Activated T-cell treated with anti-CD3 and anti-CD28 coated beads, Interleukin-2, amount 50 U/mL, for 24 hours (primary cell): Measurements from ENCODE around the gene PTGES.

Experiments
- DNase-seq: peaks from one replicate; pipeline ENCODE4 v3.0.0-alpha.2; 2020
- H3K27ac Mint-ChIP-seq: 2 replicates; pipeline ENCODE4 v1.8.0; 2020; ENCODE audit warnings: mild to moderate bottlenecking, mixed read lengths
- H3K27me3 Mint-ChIP-seq: 2 replicates; pipeline ENCODE4 v1.8.0; 2020; ENCODE audit warnings: mixed read lengths
- H3K36me3 Mint-ChIP-seq: 2 replicates; pipeline ENCODE4 v1.8.0; 2020; ENCODE audit warnings: low read depth, mixed read lengths
- H3K4me1 Mint-ChIP-seq: 2 replicates; pipeline ENCODE4 v1.8.0; 2020; ENCODE audit warnings: low read depth, mixed read lengths
- H3K4me3 Mint-ChIP-seq: 2 replicates; pipeline ENCODE4 v1.8.0; 2020; ENCODE audit warnings: mild to moderate bottlenecking, moderate library complexity, mixed read lengths
- H3K9me3 Mint-ChIP-seq: 2 replicates; pipeline ENCODE4 v1.8.0; 2020; ENCODE audit warnings: mixed read lengths

The PTGES gene

DNA sequence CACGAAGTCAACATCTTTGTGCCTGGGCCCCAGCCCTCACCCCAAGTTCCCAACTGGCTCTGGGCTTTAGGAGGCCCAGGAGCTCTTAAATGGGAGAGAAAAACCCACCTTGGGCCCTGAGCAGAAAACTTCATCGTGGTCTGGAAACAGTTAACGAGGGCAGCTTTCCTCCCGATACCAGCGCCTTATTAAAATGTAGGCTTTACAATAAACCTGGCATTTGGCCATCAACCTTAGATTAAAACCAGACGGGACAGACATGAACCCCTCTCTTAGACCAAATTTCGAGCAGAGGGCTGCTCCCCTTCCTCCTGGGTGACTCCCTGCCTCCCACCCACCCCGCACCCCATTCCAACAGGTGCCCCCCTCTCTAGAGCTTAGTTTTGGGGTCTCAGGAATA lies 48.0 kb downstream of the PTGES start:
- Mint-ChIP-seq H3K27ac (no peak overlapping the region), H3K4me3 (no peak overlapping the region), H3K9me3 (no peaks in the 10 kb centered on the region), H3K4me1 (no peaks in the 10 kb centered on the region), H3K27me3 (peaks cover 1% of the 10 kb centered on the region), H3K36me3 (no peaks in the 10 kb centered on the region)
- no peak for DNase-seq

DNA sequence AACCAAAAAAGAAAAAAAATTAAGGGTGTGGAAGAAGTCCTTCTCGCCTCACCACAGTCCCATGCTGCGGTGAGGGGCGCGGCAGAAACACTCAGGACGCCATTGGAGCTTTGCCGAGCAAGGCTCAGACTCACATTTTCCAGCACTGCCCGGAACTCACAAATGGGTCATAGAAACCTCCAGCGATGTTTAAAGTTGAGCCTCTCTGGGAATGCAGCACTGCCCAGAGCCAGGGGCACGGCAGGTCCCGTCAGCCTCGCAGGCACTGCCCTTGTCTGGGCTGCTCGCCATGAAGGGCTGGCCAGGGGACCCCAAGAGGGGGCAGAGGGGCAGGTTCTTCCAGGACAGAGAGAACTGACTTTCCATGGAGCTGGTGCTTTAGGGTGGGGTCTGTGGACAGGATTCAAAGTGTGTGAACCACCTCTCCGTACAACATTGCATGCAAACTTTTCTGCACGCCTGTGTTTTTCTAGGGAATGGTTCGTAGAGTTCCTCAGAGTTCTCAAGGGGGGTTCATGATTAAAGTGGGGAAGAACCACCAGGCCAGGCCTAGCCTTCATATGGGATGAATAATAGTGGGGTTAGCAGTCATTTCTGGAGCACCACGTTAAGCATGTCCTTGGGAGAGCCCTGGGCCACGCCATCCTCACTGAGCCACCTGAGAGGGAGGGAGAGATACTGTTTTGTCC lies 49.0 kb downstream of the PTGES start:
- H3K27me3 Mint-ChIP-seq, result peaks cover 11% of the 10 kb centered on the region
- no peaks in the 10 kb centered on the region for H3K9me3 Mint-ChIP-seq
- H3K36me3 Mint-ChIP-seq, result no peaks in the 10 kb centered on the region
- H3K4me3 Mint-ChIP-seq, result no peak overlapping the region
- H3K4me1 Mint-ChIP-seq, result no peaks in the 10 kb centered on the region
- no peak for DNase-seq
- H3K27ac Mint-ChIP-seq, result no peak overlapping the region

DNA sequence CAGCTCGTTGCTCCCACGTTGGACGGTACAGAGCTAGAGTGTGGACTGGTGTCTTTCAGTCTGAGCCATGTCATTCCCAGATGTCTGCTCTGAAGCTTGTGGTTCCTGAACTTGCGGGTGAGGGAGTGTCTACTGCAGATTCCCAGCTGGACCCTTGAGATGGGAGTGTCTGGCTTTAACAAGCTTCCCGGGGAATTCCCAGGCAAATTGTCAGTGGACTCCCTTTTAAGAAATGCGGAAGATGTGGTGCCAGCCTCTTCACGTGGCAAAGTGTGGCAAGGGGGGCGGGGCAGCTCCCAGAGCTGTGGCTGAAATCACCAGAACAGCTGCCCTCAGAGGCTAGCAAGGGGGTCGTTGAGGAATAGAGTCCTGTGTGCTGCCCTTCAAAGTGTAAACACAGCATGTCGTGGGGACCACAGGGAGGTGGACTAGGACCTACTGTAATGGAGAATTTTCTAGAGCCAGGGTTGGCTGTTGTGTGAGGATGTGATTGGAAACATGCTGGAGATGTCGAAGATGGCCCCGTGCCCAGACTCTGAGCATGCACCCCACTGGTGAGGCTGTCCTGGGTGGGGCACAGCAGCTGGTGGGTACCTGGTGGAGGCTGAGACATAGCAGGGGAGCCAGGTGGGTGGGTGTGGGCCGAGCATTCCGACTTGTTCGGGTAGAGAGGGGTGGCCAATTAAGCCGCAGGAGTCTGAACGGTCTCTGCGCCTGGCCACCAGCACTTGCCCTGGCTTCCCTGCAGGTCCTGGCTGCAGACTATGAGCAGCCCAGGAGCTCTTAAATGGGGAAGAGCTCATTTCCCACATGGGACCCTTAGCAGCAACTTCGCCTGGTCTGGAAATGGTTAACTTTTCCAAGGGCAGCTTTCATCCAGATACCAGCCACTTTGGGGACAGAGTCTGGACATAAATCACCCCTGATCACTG lies 50.0 kb downstream of the PTGES start:
- Mint-ChIP-seq H3K27me3 (peaks cover 17% of the 10 kb centered on the region), H3K36me3 (no peaks in the 10 kb centered on the region), H3K9me3 (no peaks in the 10 kb centered on the region)

DNA sequence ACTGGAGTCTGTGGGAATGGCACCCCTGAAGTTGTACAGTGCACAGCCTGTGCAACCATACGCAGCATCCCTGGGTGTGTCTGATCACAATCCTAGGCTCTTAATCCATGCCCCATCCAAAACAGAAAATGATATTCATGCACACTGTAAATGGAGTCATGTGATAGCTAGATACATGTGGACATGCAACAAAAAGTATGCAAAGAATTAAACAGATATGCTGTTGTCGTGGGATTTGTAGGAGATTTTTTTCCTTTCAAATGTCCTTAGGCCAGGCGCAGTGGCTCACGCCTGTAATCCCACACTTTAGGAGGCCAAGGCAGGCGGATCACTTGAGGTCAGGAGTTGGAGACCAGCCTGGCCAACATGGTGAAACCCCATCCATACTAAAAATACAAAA lies 51.3 kb downstream of the PTGES start:
- no peak for DNase-seq
- Mint-ChIP-seq H3K27me3 (peaks cover 22% of the 10 kb centered on the region), H3K4me1 (peaks cover 9% of the 10 kb centered on the region), H3K4me3 (no peak overlapping the region), H3K27ac (no peak overlapping the region), H3K9me3 (no peaks in the 10 kb centered on the region), H3K36me3 (no peaks in the 10 kb centered on the region)

More for the DNA sequence above, 50.0 kb downstream of the PTGES start:
- no peak overlapping the region for H3K27ac Mint-ChIP-seq
- DNase-seq, result no peak
- peaks cover 3% of the 10 kb centered on the region for H3K4me1 Mint-ChIP-seq
- no peak overlapping the region for H3K4me3 Mint-ChIP-seq

DNA sequence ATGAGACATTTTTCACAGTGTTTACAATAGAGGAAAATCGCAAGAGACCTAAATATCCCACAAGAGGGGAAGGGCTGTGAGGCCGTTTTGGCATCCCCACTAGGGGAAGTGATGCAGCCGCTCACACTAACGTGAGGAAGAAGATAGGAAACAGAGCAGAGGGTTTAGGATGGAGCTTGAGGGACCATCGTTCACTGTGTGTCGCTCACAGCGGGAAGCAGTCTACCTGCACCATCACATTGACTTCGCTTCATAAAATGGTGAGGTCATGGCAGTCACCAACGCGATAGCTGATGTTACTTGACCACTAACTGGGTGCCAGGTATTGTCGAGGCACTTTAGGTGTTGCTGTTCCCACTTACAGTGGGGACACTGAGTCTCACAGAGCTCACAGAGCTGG lies 51.8 kb downstream of the PTGES start:
- DNase-seq, result no peak
- Mint-ChIP-seq H3K9me3 (no peaks in the 10 kb centered on the region), H3K27ac (no peak overlapping the region), H3K36me3 (no peaks in the 10 kb centered on the region), H3K27me3 (peaks cover 26% of the 10 kb centered on the region), H3K4me1 (peaks cover 9% of the 10 kb centered on the region), H3K4me3 (no peak overlapping the region)

DNA sequence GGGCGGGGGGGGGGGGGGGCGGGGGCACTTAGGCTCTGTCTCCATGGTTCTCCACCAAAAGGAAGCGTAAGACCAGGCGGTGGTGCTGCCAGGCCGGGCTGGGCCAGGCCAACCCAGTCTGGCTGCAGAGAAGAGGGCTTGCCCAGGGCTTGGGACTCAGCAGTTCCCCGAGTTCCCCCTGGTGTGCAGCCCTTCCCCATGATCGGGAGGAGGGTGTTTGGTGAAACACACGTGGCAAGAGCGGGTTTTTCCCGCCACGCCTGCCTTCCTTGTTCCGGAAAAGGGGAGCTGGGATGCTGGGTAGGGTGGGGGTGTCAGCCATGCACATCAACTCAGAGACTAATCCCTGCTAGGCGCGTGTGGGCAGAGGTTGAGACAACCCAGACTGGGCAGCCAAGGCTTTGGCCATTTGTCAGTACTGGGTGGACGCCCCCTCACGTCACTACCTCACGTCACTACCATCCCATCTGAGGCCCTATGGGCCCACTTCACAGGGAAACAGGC lies 54.5 kb downstream of the PTGES start:
- peak overlapping the region; percentile 58 for H3K4me3 Mint-ChIP-seq
- DNase-seq, result peak; percentile 45
- no peaks in the 10 kb centered on the region for H3K36me3 Mint-ChIP-seq
- H3K27me3 Mint-ChIP-seq, result peaks cover 45% of the 10 kb centered on the region
- H3K9me3 Mint-ChIP-seq, result no peaks in the 10 kb centered on the region
- H3K4me1 Mint-ChIP-seq, result peaks cover 9% of the 10 kb centered on the region
- no peak overlapping the region for H3K27ac Mint-ChIP-seq

DNA sequence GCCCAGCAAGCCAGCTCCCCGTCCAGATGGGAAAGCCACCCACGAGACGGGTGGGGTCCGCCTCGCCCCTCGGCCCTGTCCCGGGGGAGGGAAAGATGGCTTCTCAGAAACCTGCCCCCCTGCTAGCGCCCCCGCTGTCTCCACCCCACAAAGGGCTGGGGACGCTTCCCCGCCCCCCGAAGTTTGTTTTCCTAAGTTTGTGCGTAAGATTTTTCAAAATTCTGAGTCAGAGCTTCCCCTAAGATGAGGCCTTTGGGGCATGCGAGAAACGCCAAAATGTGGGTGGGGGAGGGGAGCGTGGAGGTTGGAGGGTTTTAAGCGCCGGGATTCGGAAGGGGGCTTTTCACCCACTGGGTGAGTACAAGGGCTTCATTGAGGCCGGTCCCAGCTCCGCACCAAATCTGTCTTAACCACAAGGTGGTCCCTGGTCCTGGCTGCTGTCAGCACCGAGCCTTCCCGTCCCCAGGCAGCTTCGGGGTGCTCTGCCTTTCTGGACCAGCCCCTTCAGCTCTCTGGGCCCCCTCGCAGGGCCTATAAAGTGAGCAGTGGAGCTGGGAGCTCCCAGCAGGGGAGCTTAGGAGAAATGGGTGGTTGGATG lies 55.1 kb downstream of the PTGES start:
- Mint-ChIP-seq H3K4me3 (peak overlapping the region; percentile 58), H3K4me1 (peaks cover 9% of the 10 kb centered on the region), H3K27ac (peak overlapping the region; percentile 80), H3K9me3 (no peaks in the 10 kb centered on the region), H3K36me3 (no peaks in the 10 kb centered on the region), H3K27me3 (peaks cover 45% of the 10 kb centered on the region)
- no peak for DNase-seq

DNA sequence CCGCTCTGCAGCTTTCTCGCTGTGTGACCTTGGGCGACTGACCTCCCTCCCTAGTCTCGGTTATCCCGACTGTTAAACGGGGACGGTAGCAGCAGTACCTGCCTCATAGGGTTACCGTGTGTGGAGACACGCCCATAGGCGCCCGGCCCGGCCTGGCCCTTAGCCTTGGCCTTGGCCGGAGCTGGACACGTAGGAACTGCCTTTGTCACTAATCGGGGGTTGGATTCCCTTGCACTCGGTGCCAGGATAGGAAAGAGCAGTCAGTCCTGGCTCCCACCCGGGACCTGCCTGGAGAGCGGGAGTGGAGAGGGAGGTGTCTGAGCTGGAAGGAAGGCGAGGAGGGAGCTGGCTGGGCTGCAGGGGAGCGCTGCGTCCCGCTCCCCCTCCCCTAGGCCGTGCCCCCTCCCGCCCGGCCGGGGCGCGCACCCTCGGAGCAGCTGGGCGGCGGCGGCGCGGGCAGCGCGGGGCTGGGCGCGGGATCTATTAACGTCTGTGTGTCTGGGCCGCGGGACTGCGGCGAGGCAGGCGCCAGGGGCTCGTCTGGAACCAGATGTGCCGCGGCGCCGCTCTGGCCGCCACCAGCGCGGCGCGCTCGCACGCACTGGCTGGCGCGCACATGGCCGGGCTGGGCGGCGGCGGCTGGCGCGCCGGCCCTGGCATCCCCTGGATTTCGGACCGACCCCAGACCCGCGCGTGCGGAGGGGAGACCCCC lies 55.7 kb downstream of the PTGES start:
- peak overlapping the region; percentile 75 for H3K4me3 Mint-ChIP-seq
- peaks cover 45% of the 10 kb centered on the region for H3K27me3 Mint-ChIP-seq
- peak overlapping the region; percentile 83 for H3K27ac Mint-ChIP-seq
- no peaks in the 10 kb centered on the region for H3K9me3 Mint-ChIP-seq
- H3K4me1 Mint-ChIP-seq, result peaks cover 9% of the 10 kb centered on the region
- peak; percentile 67 for DNase-seq
- no peaks in the 10 kb centered on the region for H3K36me3 Mint-ChIP-seq

DNA sequence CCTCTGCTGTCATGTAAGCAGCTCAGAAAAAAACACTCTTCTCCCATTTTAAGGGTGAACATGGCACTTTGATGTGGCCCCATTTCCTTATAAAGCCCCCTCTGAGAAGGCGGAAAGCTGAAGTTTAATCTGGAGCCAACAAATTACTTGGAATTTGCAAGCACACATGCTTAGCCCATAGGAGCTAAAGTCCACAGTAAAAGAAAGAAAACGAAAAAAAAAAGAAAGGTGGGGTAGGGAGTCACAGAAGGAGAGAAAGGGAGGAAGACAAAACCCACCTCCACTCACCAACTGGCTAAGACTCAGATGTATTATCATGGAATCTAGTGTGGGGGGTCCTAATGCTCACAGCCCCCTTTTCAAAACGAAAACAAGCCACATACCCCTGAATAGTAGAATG lies 57.0 kb downstream of the PTGES start:
- H3K27ac Mint-ChIP-seq, result no peak overlapping the region
- no peaks in the 10 kb centered on the region for H3K36me3 Mint-ChIP-seq
- peaks cover 9% of the 10 kb centered on the region for H3K4me1 Mint-ChIP-seq
- H3K27me3 Mint-ChIP-seq, result peaks cover 45% of the 10 kb centered on the region
- no peaks in the 10 kb centered on the region for H3K9me3 Mint-ChIP-seq
- DNase-seq, result no peak
- H3K4me3 Mint-ChIP-seq, result no peak overlapping the region

DNA sequence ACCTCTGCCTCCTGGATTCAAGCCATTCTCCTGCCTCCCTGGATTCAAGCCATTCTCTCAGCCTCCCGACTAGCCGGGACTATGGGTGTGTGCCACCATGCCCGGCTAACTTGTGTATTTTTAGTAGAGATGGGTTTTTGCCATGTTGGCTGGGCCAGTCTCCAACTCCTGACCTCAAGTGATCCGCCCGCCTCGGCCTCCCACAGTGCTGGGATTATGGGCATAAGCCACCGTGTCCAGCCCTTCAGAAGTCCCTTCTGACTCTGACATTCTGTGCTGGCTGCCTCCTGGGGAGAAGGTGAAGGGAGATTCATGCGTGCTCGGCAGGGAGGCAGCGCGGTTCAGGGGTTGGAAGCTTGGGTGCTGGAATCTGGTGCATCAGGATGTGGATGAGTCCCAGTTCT lies 58.6 kb downstream of the PTGES start:
- no peaks in the 10 kb centered on the region for H3K9me3 Mint-ChIP-seq
- no peak for DNase-seq
- no peak overlapping the region for H3K27ac Mint-ChIP-seq
- peaks cover 39% of the 10 kb centered on the region for H3K27me3 Mint-ChIP-seq
- H3K4me3 Mint-ChIP-seq, result no peak overlapping the region
- peaks cover 9% of the 10 kb centered on the region for H3K4me1 Mint-ChIP-seq
- H3K36me3 Mint-ChIP-seq, result no peaks in the 10 kb centered on the region

DNA sequence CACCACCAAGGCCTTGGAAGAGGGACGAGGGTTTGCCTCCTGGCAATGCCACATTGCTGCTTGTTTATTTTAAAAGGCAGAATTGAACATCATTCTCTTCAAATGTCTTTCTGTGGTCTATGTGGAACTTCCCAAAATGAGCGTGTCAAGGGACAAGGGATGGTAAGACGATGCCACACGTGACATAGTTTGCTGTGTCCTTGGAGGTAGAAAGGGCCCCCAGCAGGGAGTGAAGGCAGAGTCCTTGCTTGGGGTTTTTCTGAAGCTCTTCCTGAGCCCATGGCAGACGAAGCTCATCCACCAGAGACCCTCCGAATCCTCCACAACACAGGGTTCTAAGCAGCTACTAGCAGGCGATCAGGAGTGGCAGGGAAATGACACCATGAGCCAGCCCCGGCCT lies 59.1 kb downstream of the PTGES start:
- DNase-seq, result no peak
- H3K9me3 Mint-ChIP-seq, result no peaks in the 10 kb centered on the region
- H3K4me1 Mint-ChIP-seq, result peaks cover 9% of the 10 kb centered on the region
- H3K27me3 Mint-ChIP-seq, result peaks cover 34% of the 10 kb centered on the region
- H3K36me3 Mint-ChIP-seq, result no peaks in the 10 kb centered on the region
- no peak overlapping the region for H3K27ac Mint-ChIP-seq
- H3K4me3 Mint-ChIP-seq, result no peak overlapping the region

DNA sequence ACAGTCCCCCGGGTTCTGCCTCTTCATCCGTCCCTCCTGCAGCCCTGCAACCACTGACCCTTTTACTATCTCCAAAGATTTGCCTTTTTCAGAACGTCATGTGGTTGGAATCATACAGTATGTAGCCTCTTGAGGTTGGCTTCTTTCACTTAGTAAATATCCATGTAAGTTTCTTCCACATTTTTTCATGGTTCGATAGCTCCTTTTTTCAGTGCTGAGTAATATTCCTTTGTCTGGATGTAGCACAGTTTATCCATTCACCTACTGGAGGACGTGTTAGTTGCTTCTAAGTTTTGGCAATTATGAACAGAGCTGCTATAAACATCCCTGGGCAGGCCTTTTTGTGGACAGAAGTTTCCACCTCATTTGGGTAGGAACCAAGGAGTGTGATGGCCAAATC lies 60.3 kb downstream of the PTGES start:
- Mint-ChIP-seq H3K4me1 (peaks cover 3% of the 10 kb centered on the region), H3K4me3 (no peak overlapping the region), H3K27ac (no peak overlapping the region), H3K36me3 (no peaks in the 10 kb centered on the region), H3K27me3 (peaks cover 29% of the 10 kb centered on the region), H3K9me3 (no peaks in the 10 kb centered on the region)
- DNase-seq, result no peak
